Mesodermal cell (in vitro differentiated cells): ENCODE data around the gene BTBD8.

ENCODE experiments used
- H3K27ac ChIP-seq: 2 replicates; pipeline ENCODE4 v1.7.0; 2013; ENCODE audit warnings: mild to moderate bottlenecking, low read depth, low read length, moderate library complexity; ENCODE audit not compliant: severe bottlenecking
- H3K36me3 ChIP-seq: 2 replicates; pipeline ENCODE4 v1.7.1; 2013; ENCODE audit warnings: mild to moderate bottlenecking, low read length, moderate library complexity; ENCODE audit not compliant: control insufficient read depth, insufficient read depth
- H3K4me1 ChIP-seq: one replicate; pipeline ENCODE4 v1.7.1; 2013; ENCODE audit warnings: mild to moderate bottlenecking, low read length; ENCODE audit not compliant: insufficient read depth, control insufficient read depth, poor library complexity, severe bottlenecking
- H3K4me3 ChIP-seq: 2 replicates; pipeline ENCODE4 v1.7.0; 2013; ENCODE audit warnings: low read length, control low read depth, mild to moderate bottlenecking; ENCODE audit not compliant: insufficient read depth, poor library complexity, severe bottlenecking; ENCODE audit errors: extremely low read depth
- H3K9me3 ChIP-seq: 2 replicates; pipeline ENCODE4 v1.7.1; 2013; ENCODE audit warnings: mild to moderate bottlenecking, low read length, moderate library complexity; ENCODE audit not compliant: control insufficient read depth
- WGBS, 2 experiments: methylation state at CpG; one replicate each; pipeline ENCODE4 v1.1.5; 2013; ENCODE audit warnings: missing lambda C conversion rate in 2 of 2; ENCODE audit not compliant: insufficient coverage in 2 of 2; 5-methylcytosine and 5-hydroxymethylcytosine counted together

The BTBD8 gene

GRCh38 chr1:92191726-92192125 lies 111.6 kb downstream of the BTBD8 start:
- Histone ChIP-seq H3K4me3 (no peak overlapping the region), H3K27ac (no peak overlapping the region), H3K9me3 (no peaks in the 10 kb centered on the region), H3K4me1 (no peaks in the 10 kb centered on the region), H3K36me3 (no peaks in the 10 kb centered on the region)
- WGBS, 2 experiments = 100% methylated on average over 2 of the region's 2 CpGs

GRCh38 chr1:92192246-92192645 lies 112.1 kb downstream of the BTBD8 start:
- no peaks in the 10 kb centered on the region for H3K36me3 ChIP-seq
- H3K4me1 ChIP-seq = no peaks in the 10 kb centered on the region
- WGBS, 2 experiments = 93 to 97% methylated on average over 5 to 9 of the region's 9 CpGs
- no peak overlapping the region for H3K4me3 ChIP-seq
- no peak overlapping the region for H3K27ac ChIP-seq
- H3K9me3 ChIP-seq = no peaks in the 10 kb centered on the region

- no peaks in the 10 kb centered on the region for H3K36me3 ChIP-seq
- H3K9me3 ChIP-seq = no peaks in the 10 kb centered on the region
Observed at GRCh38 chr1:92194511-92194910, 114.4 kb downstream of the BTBD8 start.

GRCh38 chr1:92201973-92202372 lies 121.8 kb downstream of the BTBD8 start:
- WGBS, 2 experiments = 86% methylated on average over 1 of the region's 5 CpGs; no CpG with 5 or more reads in 1 of the 2 experiments
- Histone ChIP-seq H3K4me1 (no peaks in the 10 kb centered on the region), H3K27ac (no peak overlapping the region), H3K4me3 (no peak overlapping the region), H3K9me3 (no peaks in the 10 kb centered on the region), H3K36me3 (no peaks in the 10 kb centered on the region)

More at GRCh38 chr1:92194511-92194910, 114.4 kb downstream of the BTBD8 start:
- no peak overlapping the region for H3K4me3 ChIP-seq
- no peaks in the 10 kb centered on the region for H3K4me1 ChIP-seq
- H3K27ac ChIP-seq = no peak overlapping the region
- no CpG with 5 or more reads among the region's 1 CpG for WGBS, 2 experiments

GRCh38 chr1:92203105-92203504 lies 123.0 kb downstream of the BTBD8 start:
- Histone ChIP-seq H3K4me1 (no peaks in the 10 kb centered on the region), H3K4me3 (no peak overlapping the region), H3K36me3 (no peaks in the 10 kb centered on the region), H3K27ac (no peak overlapping the region), H3K9me3 (no peaks in the 10 kb centered on the region)

GRCh38 chr1:92210701-92211100 lies 130.6 kb downstream of the BTBD8 start:
- Histone ChIP-seq H3K4me3 (no peak overlapping the region), H3K4me1 (no peaks in the 10 kb centered on the region), H3K36me3 (no peaks in the 10 kb centered on the region), H3K9me3 (no peaks in the 10 kb centered on the region), H3K27ac (no peak overlapping the region)
- WGBS, 2 experiments = 75 to 90% methylated on average over 2 of the region's 2 CpGs

- no peaks in the 10 kb centered on the region for H3K4me1 ChIP-seq
- no peak overlapping the region for H3K4me3 ChIP-seq
- WGBS, 2 experiments = no CpG with 5 or more reads among the region's 2 CpGs
- no peak overlapping the region for H3K27ac ChIP-seq
- H3K9me3 ChIP-seq = no peaks in the 10 kb centered on the region
- no peaks in the 10 kb centered on the region for H3K36me3 ChIP-seq
Observed at GRCh38 chr1:92211166-92211565, 131.0 kb downstream of the BTBD8 start.

GRCh38 chr1:92217721-92218120 lies 137.6 kb downstream of the BTBD8 start, which contains the start of gene C1orf146:
TSS of gene C1orf146 (plus strand) at chr1:92217915. CDS start at chr1:92231421, 13,506 bp downstream.
- Histone ChIP-seq H3K9me3 (no peaks in the 10 kb centered on the region), H3K4me3 (no peak within 1 kb of the TSS), H3K27ac (no peak within 1 kb of the TSS), H3K4me1 (no peaks in the 10 kb centered on the region), H3K36me3 (no peaks in the 10 kb centered on the region)
- WGBS, 2 experiments = 95 to 96% methylated on average over 26 to 27 of the region's 27 CpGs

GRCh38 chr1:92218559-92218958 lies 138.4 kb downstream of the BTBD8 start:
- Histone ChIP-seq H3K4me1 (no peaks in the 10 kb centered on the region), H3K4me3 (no peak overlapping the region), H3K9me3 (no peaks in the 10 kb centered on the region), H3K27ac (no peak overlapping the region), H3K36me3 (no peaks in the 10 kb centered on the region)
- 80 to 93% methylated on average over 5 to 13 of the region's 14 CpGs for WGBS, 2 experiments

GRCh38 chr1:92219028-92219427 lies 138.9 kb downstream of the BTBD8 start:
- Histone ChIP-seq H3K4me3 (no peak overlapping the region), H3K9me3 (no peaks in the 10 kb centered on the region), H3K4me1 (no peaks in the 10 kb centered on the region), H3K27ac (no peak overlapping the region), H3K36me3 (no peaks in the 10 kb centered on the region)

GRCh38 chr1:92228401-92228800 lies 148.3 kb downstream of the BTBD8 start:
- no peaks in the 10 kb centered on the region for H3K4me1 ChIP-seq
- H3K36me3 ChIP-seq = no peaks in the 10 kb centered on the region
- H3K27ac ChIP-seq = no peak overlapping the region
- H3K4me3 ChIP-seq = no peak overlapping the region
- WGBS, 2 experiments = 100% methylated on average over 1 of the region's 3 CpGs; no CpG with 5 or more reads in 1 of the 2 experiments
- H3K9me3 ChIP-seq = no peaks in the 10 kb centered on the region
